Activated naive CD4-positive, alpha-beta T cell treated with anti-CD3 and anti-CD28 coated beads, Interleukin-2, amount 50 U/mL, for 24 hours (primary cell): ENCODE data around the gene GUSB.

ENCODE experiments used
- H3K27ac Mint-ChIP-seq: one replicate; pipeline ENCODE4 v1.8.0; 2021; ENCODE audit warnings: mild to moderate bottlenecking, mixed read lengths
- H3K27me3 Mint-ChIP-seq: one replicate; pipeline ENCODE4 v1.8.0; 2021; ENCODE audit warnings: mixed read lengths
- H3K36me3 Mint-ChIP-seq: one replicate; pipeline ENCODE4 v1.8.0; 2021; ENCODE audit warnings: mixed read lengths
- H3K4me1 Mint-ChIP-seq: one replicate; pipeline ENCODE4 v1.8.0; 2021; ENCODE audit warnings: mixed read lengths
- H3K4me3 Mint-ChIP-seq: one replicate; pipeline ENCODE4 v1.8.0; 2021; ENCODE audit warnings: mild to moderate bottlenecking, mixed read lengths
- H3K9me3 Mint-ChIP-seq: one replicate; pipeline ENCODE4 v1.8.0; 2021; ENCODE audit warnings: mixed read lengths

The GUSB gene

GRCh38 chr7:65923316-65923715 lies 58.7 kb downstream of the GUSB start:
- peaks cover 21% of the 10 kb centered on the region for H3K36me3 Mint-ChIP-seq
- no peak overlapping the region for H3K27ac Mint-ChIP-seq
- no peaks in the 10 kb centered on the region for H3K27me3 Mint-ChIP-seq
- peaks cover 11% of the 10 kb centered on the region for H3K4me1 Mint-ChIP-seq
- no peaks in the 10 kb centered on the region for H3K9me3 Mint-ChIP-seq
- H3K4me3 Mint-ChIP-seq = no peak overlapping the region

GRCh38 chr7:65915921-65916657 lies 65.9 kb downstream of the GUSB start:
- no peaks in the 10 kb centered on the region for H3K27me3 Mint-ChIP-seq
- no peak overlapping the region for H3K27ac Mint-ChIP-seq
- H3K9me3 Mint-ChIP-seq = no peaks in the 10 kb centered on the region
- no peak overlapping the region for H3K4me3 Mint-ChIP-seq
- peaks cover 25% of the 10 kb centered on the region for H3K36me3 Mint-ChIP-seq
- peaks cover 13% of the 10 kb centered on the region for H3K4me1 Mint-ChIP-seq

- H3K27me3 Mint-ChIP-seq = no peaks in the 10 kb centered on the region
- peaks cover 7% of the 10 kb centered on the region for H3K36me3 Mint-ChIP-seq
- H3K9me3 Mint-ChIP-seq = no peaks in the 10 kb centered on the region
- no peak overlapping the region for H3K4me3 Mint-ChIP-seq
- H3K4me1 Mint-ChIP-seq = peaks cover 9% of the 10 kb centered on the region
- H3K27ac Mint-ChIP-seq = no peak overlapping the region
Observed at GRCh38 chr7:65912237-65912636, 69.8 kb downstream of the GUSB start.
